ENCODE results near the gene CMIP.

The CMIP gene

GRCh38 chr16:81539759-81540472 lies 95.3 kb downstream of the CMIP start:
- no peak for DNase-seq

- no peak for DNase-seq
Observed at GRCh38 chr16:81541314-81541713, 96.7 kb downstream of the CMIP start.

GRCh38 chr16:81542609-81543570 lies 98.3 kb downstream of the CMIP start:
- no peak for DNase-seq

GRCh38 chr16:81543571-81543970 lies 99.0 kb downstream of the CMIP start:
- DNase-seq, result no peak

- DNase-seq, result no peak
Observed at GRCh38 chr16:81544261-81544660, 99.7 kb downstream of the CMIP start.

- no peak for DNase-seq
Observed at GRCh38 chr16:81544700-81545271, 100.2 kb downstream of the CMIP start.

- no peak for DNase-seq
Observed at GRCh38 chr16:81545470-81546250, 101.1 kb downstream of the CMIP start.

- DNase-seq, result no peak
Observed at GRCh38 chr16:81546781-81547180, 102.2 kb downstream of the CMIP start.

- no peak for DNase-seq
Observed at GRCh38 chr16:81547194-81547938, 102.8 kb downstream of the CMIP start.

GRCh38 chr16:81547939-81548216 lies 103.3 kb downstream of the CMIP start:
- no peak for DNase-seq

- no peak for DNase-seq
Observed at GRCh38 chr16:81548551-81548875, 103.9 kb downstream of the CMIP start.

GRCh38 chr16:81548876-81549546 lies 104.4 kb downstream of the CMIP start:
- DNase-seq, result no peak

- no peak for DNase-seq
Observed at GRCh38 chr16:81549547-81550431, 105.2 kb downstream of the CMIP start.

GRCh38 chr16:81550432-81550808 lies 105.8 kb downstream of the CMIP start:
- DNase-seq, result no peak

GRCh38 chr16:81551151-81551808 lies 106.7 kb downstream of the CMIP start:
- peak in 1 of 2 experiments; percentile 43 for DNase-seq

- no peak for DNase-seq
Observed at GRCh38 chr16:81551821-81552304, 107.3 kb downstream of the CMIP start.

GRCh38 chr16:81552743-81553079 lies 108.1 kb downstream of the CMIP start:
- no peak for DNase-seq

GRCh38 chr16:81553080-81553813 lies 108.6 kb downstream of the CMIP start:
- DNase-seq, result no peak
